ENCODE data around the gene LBR.

Gene LBR

GRCh38 chr1:225448146-225448805, 20.4 kb upstream of the LBR start:
- Histone ChIP-seq H3K27me3 (ENCODE audit: insufficient read depth, poor library complexity, severe bottlenecking) (no peaks in the 10 kb centered on the region), H3K4me1 (ENCODE audit: insufficient read depth, poor library complexity, severe bottlenecking) (peaks cover 17% of the 10 kb centered on the region), H3K4me3 (ENCODE audit: severe bottlenecking) (no peak overlapping the region), H3K27ac (ENCODE audit: poor library complexity, severe bottlenecking) (no peak overlapping the region), H3K36me3 (ENCODE audit: low read depth) (no peaks in the 10 kb centered on the region), H3K9me3 (ENCODE audit: severe bottlenecking) (no peaks in the 10 kb centered on the region)
- TF ChIP-seq, protein P1, sequence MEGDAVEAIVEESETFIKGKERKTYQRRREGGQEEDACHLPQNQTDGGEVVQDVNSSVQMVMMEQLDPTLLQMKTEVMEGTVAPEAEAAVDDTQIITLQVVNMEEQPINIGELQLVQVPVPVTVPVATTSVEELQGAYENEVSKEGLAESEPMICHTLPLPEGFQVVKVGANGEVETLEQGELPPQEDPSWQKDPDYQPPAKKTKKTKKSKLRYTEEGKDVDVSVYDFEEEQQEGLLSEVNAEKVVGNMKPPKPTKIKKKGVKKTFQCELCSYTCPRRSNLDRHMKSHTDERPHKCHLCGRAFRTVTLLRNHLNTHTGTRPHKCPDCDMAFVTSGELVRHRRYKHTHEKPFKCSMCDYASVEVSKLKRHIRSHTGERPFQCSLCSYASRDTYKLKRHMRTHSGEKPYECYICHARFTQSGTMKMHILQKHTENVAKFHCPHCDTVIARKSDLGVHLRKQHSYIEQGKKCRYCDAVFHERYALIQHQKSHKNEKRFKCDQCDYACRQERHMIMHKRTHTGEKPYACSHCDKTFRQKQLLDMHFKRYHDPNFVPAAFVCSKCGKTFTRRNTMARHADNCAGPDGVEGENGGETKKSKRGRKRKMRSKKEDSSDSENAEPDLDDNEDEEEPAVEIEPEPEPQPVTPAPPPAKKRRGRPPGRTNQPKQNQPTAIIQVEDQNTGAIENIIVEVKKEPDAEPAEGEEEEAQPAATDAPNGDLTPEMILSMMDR (IDR thresholded peaks at IDR 0.05; ENCODE audit: poor library complexity, severe bottlenecking), result no peak
- ATAC-seq (ENCODE audit: low read depth), result no peak
- DNase-seq (ENCODE audit: low spot score), result no peak

GRCh38 chr1:225447650-225448089, 19.8 kb upstream of the LBR start:
- Histone ChIP-seq H3K4me3 (ENCODE audit: severe bottlenecking) (no peak overlapping the region), H3K36me3 (ENCODE audit: low read depth) (no peaks in the 10 kb centered on the region), H3K4me1 (ENCODE audit: insufficient read depth, poor library complexity, severe bottlenecking) (peaks cover 17% of the 10 kb centered on the region), H3K9me3 (ENCODE audit: severe bottlenecking) (no peaks in the 10 kb centered on the region), H3K27ac (ENCODE audit: poor library complexity, severe bottlenecking) (no peak overlapping the region), H3K27me3 (ENCODE audit: insufficient read depth, poor library complexity, severe bottlenecking) (no peaks in the 10 kb centered on the region)
- DNase-seq (ENCODE audit: low spot score), result no peak
- ATAC-seq (ENCODE audit: low read depth), result no peak
- TF ChIP-seq, protein P1 (IDR thresholded peaks at IDR 0.05; ENCODE audit: poor library complexity, severe bottlenecking), result no peak

- DNase-seq (ENCODE audit: low spot score) (no peak), ATAC-seq (ENCODE audit: low read depth) (no peak)
- Histone ChIP-seq H3K36me3 (ENCODE audit: low read depth) (no peaks in the 10 kb centered on the region), H3K27me3 (ENCODE audit: insufficient read depth, poor library complexity, severe bottlenecking) (no peaks in the 10 kb centered on the region), H3K4me1 (ENCODE audit: insufficient read depth, poor library complexity, severe bottlenecking) (peaks cover 17% of the 10 kb centered on the region), H3K27ac (ENCODE audit: poor library complexity, severe bottlenecking) (no peak overlapping the region), H3K4me3 (ENCODE audit: severe bottlenecking) (no peak overlapping the region), H3K9me3 (ENCODE audit: severe bottlenecking) (no peaks in the 10 kb centered on the region)
- TF ChIP-seq, protein P1 (IDR thresholded peaks at IDR 0.05; ENCODE audit: poor library complexity, severe bottlenecking), result no peak
These were observed 19.3 kb upstream of the LBR start for GRCh38 chr1:225446981-225447615.

DNA sequence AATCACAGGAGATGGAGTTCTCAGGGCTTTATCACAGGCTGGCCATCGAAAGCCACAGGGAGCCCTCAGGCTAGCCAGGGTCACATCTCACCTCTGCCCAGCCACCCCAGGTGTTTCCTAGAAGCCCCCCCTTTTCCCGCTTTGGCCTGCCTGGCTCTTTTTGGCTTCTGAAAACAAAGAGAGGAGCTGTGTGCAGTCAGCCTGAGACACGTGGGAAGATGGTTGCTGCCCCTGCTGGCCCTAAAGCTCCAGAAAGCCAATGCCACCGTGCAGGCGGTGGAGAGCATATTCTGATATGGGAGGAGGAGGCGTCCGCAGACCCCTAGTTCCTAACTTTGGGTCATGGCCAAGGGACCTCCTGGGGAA, 18.7 kb upstream of the LBR start:
- peaks cover 17% of the 10 kb centered on the region for H3K4me1 ChIP-seq (ENCODE audit: insufficient read depth, poor library complexity, severe bottlenecking)
- TF ChIP-seq, protein P1 (IDR thresholded peaks at IDR 0.05; ENCODE audit: poor library complexity, severe bottlenecking), result no peak
- ATAC-seq (ENCODE audit: low read depth), result no peak

More for the DNA sequence above, 18.7 kb upstream of the LBR start:
- Histone ChIP-seq H3K4me3 (ENCODE audit: severe bottlenecking) (no peak overlapping the region), H3K27ac (ENCODE audit: poor library complexity, severe bottlenecking) (no peak overlapping the region), H3K27me3 (ENCODE audit: insufficient read depth, poor library complexity, severe bottlenecking) (no peaks in the 10 kb centered on the region), H3K9me3 (ENCODE audit: severe bottlenecking) (no peaks in the 10 kb centered on the region), H3K36me3 (ENCODE audit: low read depth) (no peaks in the 10 kb centered on the region)
- DNase-seq (ENCODE audit: low spot score), result no peak

Data from RWPE2 (cell line).